GM21381 (cell line): ENCODE data around the gene ABHD17A.

ENCODE experiments used
- ATAC-seq: cut with Tn5 transposase; IDR thresholded peaks from one replicate; pipeline ENCODE4 v1.9.1; 2021; ENCODE audit warnings: mild to moderate bottlenecking, moderate library complexity; ENCODE audit not compliant: unreplicated experiment

Gene ABHD17A

DNA sequence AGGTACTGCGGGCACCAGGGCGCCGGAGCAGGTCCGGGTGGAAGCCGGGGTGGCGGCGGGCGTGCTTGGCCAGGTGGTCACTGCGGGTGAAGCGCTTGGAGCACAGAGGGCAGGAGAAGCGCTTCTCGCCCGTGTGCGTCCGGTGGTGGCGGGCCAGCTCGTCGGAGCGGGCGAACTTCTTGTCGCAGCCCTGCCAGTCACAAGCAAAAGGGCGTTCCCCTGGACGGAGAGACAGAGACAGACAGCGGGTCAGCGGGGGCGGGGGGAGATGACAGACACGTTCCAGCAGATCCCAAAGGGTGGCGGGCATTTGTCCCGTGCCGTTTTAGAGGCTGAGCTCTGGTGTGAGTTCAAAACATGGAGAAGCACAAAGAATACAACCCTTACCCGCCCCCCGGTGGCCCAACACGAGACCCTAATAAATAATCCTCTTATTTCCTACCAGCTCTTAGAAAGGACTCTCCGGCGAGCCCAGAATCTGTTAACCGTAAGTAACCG, 30.7 kb downstream of the ABHD17A start:
- no peak for ATAC-seq

DNA sequence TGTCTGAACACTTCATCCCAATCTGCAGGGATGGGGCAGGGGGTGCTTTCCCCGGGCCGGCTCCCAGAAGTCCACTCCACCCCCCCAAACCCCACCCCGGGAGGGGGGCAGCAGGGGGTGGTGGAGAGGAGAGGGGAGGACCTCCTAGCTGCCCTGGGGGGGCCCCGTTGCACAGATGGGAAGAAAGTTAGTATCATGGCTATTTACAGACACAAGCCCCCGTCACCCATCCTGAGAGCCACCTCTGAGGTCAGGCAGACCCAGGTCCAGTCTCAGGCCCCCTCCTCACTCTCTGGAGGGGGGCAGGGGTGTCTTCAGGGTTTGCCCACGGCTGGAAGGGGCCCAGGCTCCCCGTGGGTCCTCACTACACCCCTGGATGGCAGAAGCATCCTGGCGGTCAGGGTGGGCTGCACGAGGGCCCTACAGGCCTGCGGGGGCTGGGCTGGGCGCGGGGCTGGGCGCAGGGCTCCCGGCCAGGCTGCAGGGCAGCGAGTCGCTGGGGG, 31.2 kb downstream of the ABHD17A start:
- no peak for ATAC-seq

DNA sequence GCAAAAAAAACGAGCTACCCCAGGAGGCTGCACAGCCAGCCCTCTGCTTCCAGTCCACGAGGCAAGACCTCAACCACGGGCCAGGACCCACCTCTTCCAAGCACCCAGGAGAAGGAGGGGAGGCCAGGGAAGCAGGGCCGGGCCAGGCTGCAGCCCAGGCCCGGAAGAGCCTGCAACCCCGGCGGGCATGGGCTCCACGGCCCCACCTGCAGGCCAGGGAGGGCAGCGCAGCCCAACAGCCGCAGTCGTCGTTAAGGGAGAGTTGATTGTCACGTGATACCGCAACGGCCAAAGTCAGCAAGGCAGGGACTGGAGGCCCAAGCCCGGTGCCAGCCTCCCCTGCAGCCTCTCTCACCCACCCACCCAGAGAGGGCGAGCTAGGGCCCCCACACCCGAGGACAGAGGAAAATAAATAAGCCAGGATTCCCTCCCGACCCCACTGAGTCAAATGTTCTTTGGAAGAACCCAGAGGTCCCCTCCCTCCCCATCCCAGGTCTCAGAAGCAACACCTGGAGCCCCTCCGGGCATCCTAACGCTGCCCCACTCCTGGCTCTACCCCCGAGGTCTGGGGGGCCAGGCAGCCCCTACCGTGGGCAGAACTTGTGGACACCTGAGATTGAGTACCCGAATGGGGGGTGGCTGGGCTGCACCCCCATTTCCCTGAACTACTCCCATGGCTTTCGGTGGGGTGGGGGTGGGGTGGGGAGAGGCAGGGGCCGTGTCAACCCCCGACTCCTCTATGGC, 31.8 kb downstream of the ABHD17A start:
- ATAC-seq: no peak

DNA sequence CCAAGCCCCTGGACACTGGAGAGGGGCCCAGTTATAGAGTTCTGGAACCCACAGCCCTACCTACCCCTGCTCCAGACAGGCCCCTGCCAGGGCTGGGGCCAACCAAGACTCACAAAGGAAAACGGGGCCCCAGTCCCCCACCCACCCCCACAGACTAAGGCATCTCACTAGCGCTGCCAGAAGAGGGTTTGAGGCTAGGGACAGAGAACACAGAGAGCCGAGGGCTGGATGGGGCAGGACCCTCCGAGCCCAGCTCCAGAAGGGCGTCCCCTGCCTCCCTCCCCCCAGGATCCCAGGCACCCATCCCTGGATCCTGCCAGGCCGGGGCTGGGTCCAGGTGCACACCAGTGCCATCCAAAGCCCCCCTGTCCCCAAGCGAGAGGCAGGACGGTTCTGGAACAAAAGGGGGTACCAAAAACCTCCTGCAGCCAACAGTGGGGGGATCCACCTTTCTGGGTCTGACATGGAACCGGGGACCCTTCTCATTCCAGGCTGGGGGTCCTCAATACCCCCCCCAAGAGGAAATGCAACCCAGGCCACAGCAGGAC, 32.6 kb downstream of the ABHD17A start:
- ATAC-seq: no peak

DNA sequence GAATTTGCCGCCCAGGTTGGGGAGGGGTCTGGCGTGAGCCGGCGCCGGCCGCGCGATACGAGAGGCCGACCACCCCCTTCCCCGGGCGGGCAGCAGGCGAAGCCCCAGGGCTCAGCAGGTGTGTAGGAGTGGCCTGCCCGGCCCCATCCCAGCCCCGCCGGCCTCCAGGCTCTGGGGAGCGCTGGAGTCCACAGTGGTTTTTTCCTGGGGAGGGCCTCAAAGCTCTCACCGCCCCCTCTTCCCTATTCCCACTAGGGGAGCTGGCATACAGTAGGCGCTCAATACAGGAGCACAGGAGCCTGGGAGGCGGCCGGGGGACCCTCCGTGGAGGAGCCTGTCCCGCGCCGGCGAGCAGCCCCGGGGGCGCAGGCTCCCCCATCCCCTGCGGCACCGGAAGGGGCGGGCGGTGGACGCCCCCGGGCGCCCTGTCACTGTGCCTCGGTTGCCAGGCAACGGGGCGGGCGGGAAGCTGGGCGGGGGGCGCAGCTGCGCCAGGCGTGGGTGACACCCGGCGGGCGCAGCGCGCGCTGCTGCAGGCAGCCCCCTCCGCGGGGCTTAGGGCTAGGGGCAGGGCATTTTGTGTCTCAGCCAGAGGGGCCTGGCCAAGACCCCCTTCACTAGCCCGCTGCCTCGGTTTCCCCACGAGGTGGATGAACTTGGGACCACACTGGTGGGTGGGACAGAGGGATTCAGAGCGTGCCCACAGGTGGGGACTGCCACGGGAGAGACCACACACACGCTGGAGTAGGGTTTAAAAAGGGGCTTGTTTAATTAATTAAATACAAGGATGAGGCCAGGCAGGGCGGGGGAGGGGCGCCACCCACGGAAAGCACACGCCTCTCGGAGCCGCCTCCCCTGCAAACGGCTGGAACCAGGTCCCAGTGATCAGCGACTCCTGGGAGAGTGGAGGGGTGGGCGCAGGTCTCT, 33.4 kb downstream of the ABHD17A start:
- ATAC-seq: no peak

DNA sequence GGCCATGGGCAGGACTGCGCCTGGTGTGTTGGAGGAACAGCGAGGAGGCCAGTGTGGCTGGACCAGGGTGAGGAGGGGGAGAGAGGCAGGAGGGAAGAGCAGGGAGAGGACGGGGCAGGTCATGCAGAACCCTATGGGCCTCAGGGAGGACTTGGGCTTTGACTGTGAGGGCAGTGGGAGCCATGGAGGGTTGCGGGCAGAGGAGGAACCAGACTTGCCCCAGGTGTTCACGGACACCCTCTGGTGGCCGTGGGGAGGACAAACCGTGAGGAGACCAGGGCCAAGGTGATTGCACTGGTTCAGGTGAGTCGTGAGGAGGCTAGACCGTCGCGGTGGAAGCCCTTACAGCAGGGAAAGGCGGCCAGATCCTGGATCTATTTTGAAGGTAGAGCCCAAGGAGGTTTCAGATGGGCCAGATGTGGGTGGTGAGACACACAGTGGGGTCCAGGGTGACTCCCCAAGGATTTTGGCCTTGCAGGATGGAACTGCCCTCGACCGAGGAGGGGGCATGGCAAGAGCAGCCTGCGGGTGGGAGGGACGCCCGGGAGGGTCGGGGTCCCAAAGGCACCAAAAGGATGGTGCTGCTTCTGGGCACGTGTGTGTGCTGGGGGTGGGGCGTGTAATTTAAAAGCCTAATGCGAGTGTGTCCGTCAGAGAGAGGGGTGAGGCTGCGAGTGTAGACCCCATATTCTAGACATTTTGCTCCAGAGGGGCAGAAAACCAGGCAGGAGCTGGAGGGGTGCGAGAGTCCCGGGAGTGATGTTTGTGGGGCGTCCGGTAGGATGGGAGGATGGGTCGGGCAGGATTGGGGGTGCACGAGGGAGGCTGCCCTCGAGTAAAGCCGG, 34.3 kb downstream of the ABHD17A start:
- no peak for ATAC-seq

- no peak for ATAC-seq
Observed at GRCh38 chr19:1849886-1850398, 35.4 kb downstream of the ABHD17A start.

GRCh38 chr19:1849132-1849474, 36.2 kb downstream of the ABHD17A start:
- no peak for ATAC-seq

DNA sequence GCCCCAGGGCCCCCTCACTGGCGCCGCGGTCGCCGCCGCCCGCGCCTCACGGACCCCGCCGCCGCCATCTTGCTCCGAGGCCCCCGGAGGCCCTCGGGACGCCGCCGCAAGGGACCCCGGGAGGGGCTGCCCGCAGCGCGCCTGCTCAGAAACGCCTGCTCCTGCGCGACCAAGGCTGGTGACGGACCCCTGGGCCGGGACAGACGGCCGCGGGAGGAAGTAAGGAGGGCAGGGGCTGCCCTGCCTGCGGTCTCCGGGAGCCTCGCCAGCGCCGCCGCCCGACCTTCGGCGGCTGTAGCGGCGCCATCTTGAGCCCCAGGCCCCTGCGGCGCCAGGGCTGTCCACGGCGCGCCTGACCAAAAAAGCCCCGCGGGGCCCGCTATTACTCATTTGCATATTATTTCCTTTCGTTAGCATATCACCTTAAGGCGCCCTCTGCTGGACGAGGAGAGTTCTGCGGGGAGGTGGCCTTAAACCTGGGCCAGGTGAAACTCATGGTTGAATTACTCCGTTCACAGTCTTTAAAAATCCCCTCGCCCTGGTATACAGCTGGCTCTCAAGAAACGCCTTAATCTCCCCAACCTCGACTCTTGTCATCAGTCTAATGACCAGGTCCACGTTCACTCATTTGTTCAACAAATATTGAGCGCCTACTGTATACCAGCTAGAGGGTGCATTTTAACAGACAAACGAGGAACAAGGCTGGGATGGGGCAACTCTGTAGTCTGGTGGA, 36.7 kb downstream of the ABHD17A start, which contains the start of gene REXO1:
Gene REXO1, minus strand, starts transcription at position 85 of the 733 bp plus-strand sequence. CDS start 125 bp downstream, outside the sequence.
- ATAC-seq: peak; percentile 70

- ATAC-seq: peak; percentile 19
Observed at GRCh38 chr19:1847684-1848398, 37.5 kb downstream of the ABHD17A start.

- ATAC-seq: no peak
Observed at GRCh38 chr19:1847348-1847683, 38.0 kb downstream of the ABHD17A start.

GRCh38 chr19:1846517-1847204, 38.6 kb downstream of the ABHD17A start:
- no peak for ATAC-seq

DNA sequence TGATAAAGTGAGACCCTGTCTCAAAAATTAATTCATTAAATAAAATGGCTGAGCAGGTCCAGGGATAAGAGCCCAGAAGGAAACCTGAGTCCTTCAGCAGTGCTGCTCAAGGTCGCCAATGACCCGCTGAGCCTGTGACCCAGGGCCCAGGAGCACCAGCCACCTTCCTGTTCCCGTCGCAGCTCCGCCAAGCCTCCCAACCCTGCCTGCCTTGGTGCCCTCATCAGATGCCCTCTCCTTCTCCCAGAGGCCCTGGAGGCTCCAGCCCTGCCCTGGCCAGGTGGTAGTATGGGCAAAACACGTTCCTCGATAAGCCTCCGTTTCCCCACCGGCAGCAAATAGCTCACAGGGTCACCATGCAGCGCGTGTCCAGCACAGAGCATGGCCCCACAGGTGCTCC, 39.7 kb downstream of the ABHD17A start:
- ATAC-seq: no peak

GRCh38 chr19:1845125-1845515, 40.2 kb downstream of the ABHD17A start:
- no peak for ATAC-seq

DNA sequence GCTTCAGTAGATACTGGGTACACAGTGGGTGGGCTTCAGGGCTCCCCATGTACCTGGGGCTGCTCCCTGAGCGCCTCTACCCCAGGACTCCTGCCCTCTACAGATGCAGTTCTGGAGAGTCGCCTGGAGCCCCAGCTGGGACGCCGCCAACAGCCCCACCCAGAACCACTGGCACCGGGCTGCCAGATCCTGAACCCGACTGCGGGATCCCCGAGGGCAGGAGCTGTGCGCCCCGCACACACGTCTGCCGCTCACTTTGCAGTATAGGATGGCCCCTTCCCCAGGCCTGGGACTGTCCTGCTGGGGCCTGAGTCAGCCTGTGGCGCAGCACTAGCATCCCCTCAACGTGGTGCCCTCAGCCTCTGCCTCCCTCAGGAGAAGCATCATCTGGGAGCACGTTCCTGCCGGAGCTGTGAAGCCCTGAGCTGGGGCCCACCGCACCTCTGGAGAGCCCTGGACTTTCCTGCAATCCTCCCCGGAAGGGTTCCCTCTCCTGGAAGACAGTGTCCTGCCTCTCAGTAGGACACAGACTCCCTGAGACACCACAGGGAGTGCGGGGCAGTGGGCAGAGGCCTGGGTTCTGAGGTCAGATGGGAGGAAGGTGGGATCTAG, 40.7 kb downstream of the ABHD17A start:
- no peak for ATAC-seq

- no peak for ATAC-seq
Observed at GRCh38 chr19:1843646-1844394, 41.5 kb downstream of the ABHD17A start.

- no peak for ATAC-seq
Observed at GRCh38 chr19:1843116-1843515, 42.2 kb downstream of the ABHD17A start.
